Mucosa of stomach (tissue), 1 donor: ENCODE results near the gene USPL1.
"Not testable (repeated sequence)": the region's sequence is repeated elsewhere in the genome, so short reads cannot be mapped to it uniquely, and the experiment has no call there.

Source experiments
- H3K27me3 ChIP-seq: one replicate; pipeline ENCODE4 v1.7.0; 2013; ENCODE audit warnings: mild to moderate bottlenecking, low read length; ENCODE audit not compliant: control insufficient read depth, insufficient read depth
- H3K36me3 ChIP-seq: one replicate; pipeline ENCODE4 v1.7.0; 2013; ENCODE audit warnings: low read length; ENCODE audit not compliant: control insufficient read depth, insufficient read depth
- H3K4me1 ChIP-seq: one replicate; pipeline ENCODE4 v1.7.0; 2013; ENCODE audit warnings: mild to moderate bottlenecking, low read length; ENCODE audit not compliant: control insufficient read depth, insufficient read depth
- H3K4me3 ChIP-seq: one replicate; pipeline ENCODE4 v1.7.0; 2013; ENCODE audit warnings: low read length
- H3K9ac ChIP-seq: one replicate; pipeline ENCODE4 v1.7.0; 2013; ENCODE audit warnings: mild to moderate bottlenecking, low read length, moderate library complexity
- H3K9me3 ChIP-seq: one replicate; pipeline ENCODE4 v1.7.0; 2013; ENCODE audit warnings: mild to moderate bottlenecking, low read length, moderate library complexity; ENCODE audit not compliant: control insufficient read depth
- donor health status: Pancreatic carcinoma.

The USPL1 gene

GRCh38 chr13:30587739-30588138, 30.0 kb upstream of the USPL1 start:
- Histone ChIP-seq H3K4me3 (no peak overlapping the region), H3K9me3 (no peaks in the 10 kb centered on the region), H3K4me1 (no peaks in the 10 kb centered on the region), H3K9ac (no peak overlapping the region), H3K27me3 (no peaks in the 10 kb centered on the region), H3K36me3 (no peaks in the 10 kb centered on the region)

GRCh38 chr13:30593001-30593400, 24.7 kb upstream of the USPL1 start:
- Histone ChIP-seq H3K27me3 (no peaks in the 10 kb centered on the region), H3K4me3 (no peak overlapping the region), H3K9ac (no peak overlapping the region), H3K4me1 (no peaks in the 10 kb centered on the region), H3K36me3 (no peaks in the 10 kb centered on the region), H3K9me3 (no peaks in the 10 kb centered on the region)

DNA sequence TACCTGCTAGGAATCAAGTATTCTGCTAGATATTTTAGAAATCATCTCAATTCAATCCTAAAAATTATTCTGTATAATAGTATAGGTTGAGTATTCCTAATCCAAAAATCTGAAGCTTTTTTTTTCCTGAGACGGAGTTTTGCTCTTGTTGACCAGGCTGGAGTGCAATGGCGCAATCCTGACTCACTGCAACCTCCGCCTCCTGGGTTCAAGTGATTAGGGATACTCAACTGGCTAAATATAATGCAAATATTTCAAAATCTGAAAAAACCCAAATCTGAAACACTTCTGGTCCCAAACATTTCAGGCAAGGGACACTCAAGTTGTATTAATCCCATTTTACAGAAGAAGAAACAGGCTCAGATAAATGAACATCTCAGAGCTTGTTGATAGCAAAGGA, 17.2 kb upstream of the USPL1 start:
- no peaks in the 10 kb centered on the region for H3K27me3 ChIP-seq
- H3K9ac ChIP-seq = no peak overlapping the region
- no peaks in the 10 kb centered on the region for H3K9me3 ChIP-seq
- no peak overlapping the region for H3K4me3 ChIP-seq
- H3K36me3 ChIP-seq = no peaks in the 10 kb centered on the region
- H3K4me1 ChIP-seq = no peaks in the 10 kb centered on the region

GRCh38 chr13:30601836-30602235, 15.9 kb upstream of the USPL1 start:
- Histone ChIP-seq H3K4me3 (no peak overlapping the region), H3K27me3 (no peaks in the 10 kb centered on the region), H3K36me3 (no peaks in the 10 kb centered on the region), H3K4me1 (no peaks in the 10 kb centered on the region), H3K9me3 (no peaks in the 10 kb centered on the region), H3K9ac (no peak overlapping the region)

- H3K9me3 ChIP-seq = no peaks in the 10 kb centered on the region
- no peak overlapping the region for H3K9ac ChIP-seq
- H3K36me3 ChIP-seq = no peaks in the 10 kb centered on the region
- no peaks in the 10 kb centered on the region for H3K27me3 ChIP-seq
- H3K4me3 ChIP-seq = no peak overlapping the region
- H3K4me1 ChIP-seq = no peaks in the 10 kb centered on the region
Measured at GRCh38 chr13:30605052-30605451, 12.7 kb upstream of the USPL1 start.

GRCh38 chr13:30607186-30607585, 10.5 kb upstream of the USPL1 start:
- H3K9me3 ChIP-seq, H3K4me3 ChIP-seq, H3K36me3 ChIP-seq, H3K9ac ChIP-seq, H3K27me3 ChIP-seq, H3K4me1 ChIP-seq: not testable (repeated sequence)

DNA sequence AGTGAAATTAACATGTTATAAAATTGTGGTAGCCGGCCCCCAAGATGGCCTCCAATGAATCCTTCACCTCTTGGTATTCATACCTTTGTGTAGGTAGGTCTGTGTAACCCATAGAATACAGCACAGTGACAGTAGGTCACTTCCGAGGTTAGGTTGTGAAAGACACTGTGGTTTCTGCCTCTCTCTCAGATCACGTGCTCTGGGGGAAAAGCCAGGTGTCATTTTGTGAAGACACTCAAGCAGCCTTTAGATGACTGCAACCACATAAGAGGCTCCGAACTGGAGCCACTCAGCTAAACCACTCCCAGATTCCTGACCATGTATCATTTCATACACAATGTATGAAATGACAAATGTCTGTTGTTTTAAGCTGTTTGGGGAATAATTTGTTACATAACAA, 9.8 kb upstream of the USPL1 start:
- no peaks in the 10 kb centered on the region for H3K4me1 ChIP-seq
- no peaks in the 10 kb centered on the region for H3K36me3 ChIP-seq
- no peak overlapping the region for H3K4me3 ChIP-seq
- H3K9me3 ChIP-seq = no peaks in the 10 kb centered on the region
- no peaks in the 10 kb centered on the region for H3K27me3 ChIP-seq
- H3K9ac ChIP-seq = no peak overlapping the region

- Histone ChIP-seq H3K4me1 (no peaks in the 10 kb centered on the region), H3K4me3 (no peak overlapping the region), H3K27me3 (no peaks in the 10 kb centered on the region), H3K36me3 (no peaks in the 10 kb centered on the region), H3K9ac (no peak overlapping the region), H3K9me3 (no peaks in the 10 kb centered on the region)
Measured at GRCh38 chr13:30608364-30608763, 9.4 kb upstream of the USPL1 start.

DNA sequence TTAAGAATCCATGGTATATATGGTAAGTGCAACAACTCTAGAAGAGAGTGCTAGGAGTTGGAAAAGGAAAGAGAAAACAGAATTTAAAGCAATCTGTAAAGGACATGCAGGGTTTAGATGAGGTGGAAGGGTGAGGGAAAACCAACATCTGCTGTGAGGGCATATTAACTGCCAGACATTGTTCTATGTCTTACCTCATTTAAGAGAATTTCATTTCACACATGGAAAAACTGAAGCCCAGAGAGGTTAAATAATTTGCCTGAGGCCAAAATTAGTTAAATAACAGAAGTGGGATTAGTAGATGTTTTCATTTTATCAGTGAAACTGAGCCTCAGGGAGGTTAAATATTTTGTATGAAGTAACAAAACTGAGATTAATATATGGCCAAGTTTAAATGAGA, 7.4 kb upstream of the USPL1 start:
- H3K36me3 ChIP-seq = no peaks in the 10 kb centered on the region
- no peaks in the 10 kb centered on the region for H3K4me1 ChIP-seq
- H3K27me3 ChIP-seq = no peaks in the 10 kb centered on the region
- H3K4me3 ChIP-seq = no peak overlapping the region
- H3K9ac ChIP-seq = no peak overlapping the region
- H3K9me3 ChIP-seq = no peaks in the 10 kb centered on the region

GRCh38 chr13:30615481-30615865, 2.2 kb upstream of the USPL1 start:
- H3K36me3 ChIP-seq = no peaks in the 10 kb centered on the region
- peak overlapping the region; percentile 99 for H3K9ac ChIP-seq
- no peaks in the 10 kb centered on the region for H3K9me3 ChIP-seq
- no peak overlapping the region for H3K4me3 ChIP-seq
- H3K27me3 ChIP-seq = no peaks in the 10 kb centered on the region
- H3K4me1 ChIP-seq = peaks cover 11% of the 10 kb centered on the region

DNA sequence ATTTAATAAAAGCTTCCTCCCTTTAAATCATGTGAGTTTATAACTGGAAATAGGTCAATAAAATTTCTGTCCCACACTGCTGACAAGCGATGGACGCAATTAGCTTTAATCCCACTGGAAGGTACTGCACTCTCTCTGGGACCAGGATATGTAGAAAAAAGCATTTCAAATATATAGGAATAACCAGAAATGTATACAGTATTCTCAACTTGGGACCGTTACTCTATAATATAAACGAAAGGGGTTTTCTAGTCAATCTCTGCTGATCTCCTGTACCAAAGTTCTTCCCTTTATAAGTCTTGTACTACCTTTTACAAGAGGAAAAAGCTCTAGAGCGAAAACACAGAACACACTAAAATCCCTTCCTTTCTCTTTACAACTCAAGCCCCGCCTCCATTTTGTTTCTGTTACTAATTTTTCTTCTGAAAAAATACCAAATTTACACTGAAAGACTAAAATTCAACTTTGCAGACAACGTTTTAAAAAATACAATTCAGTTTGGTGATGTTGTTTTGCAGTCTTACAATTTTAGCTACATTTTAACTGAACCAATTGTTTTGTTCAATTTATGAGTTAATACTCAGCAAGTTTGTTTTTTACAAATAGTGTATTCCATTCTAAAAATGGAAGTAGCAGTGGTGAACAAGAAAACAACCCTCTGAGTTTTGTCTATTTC, 1.7 kb upstream of the USPL1 start:
- H3K9me3 ChIP-seq = no peaks in the 10 kb centered on the region
- H3K27me3 ChIP-seq = no peaks in the 10 kb centered on the region
- peak overlapping the region; percentile 99 for H3K9ac ChIP-seq
- no peaks in the 10 kb centered on the region for H3K36me3 ChIP-seq
- H3K4me1 ChIP-seq = peaks cover 11% of the 10 kb centered on the region
- H3K4me3 ChIP-seq = peak overlapping the region; percentile 87

DNA sequence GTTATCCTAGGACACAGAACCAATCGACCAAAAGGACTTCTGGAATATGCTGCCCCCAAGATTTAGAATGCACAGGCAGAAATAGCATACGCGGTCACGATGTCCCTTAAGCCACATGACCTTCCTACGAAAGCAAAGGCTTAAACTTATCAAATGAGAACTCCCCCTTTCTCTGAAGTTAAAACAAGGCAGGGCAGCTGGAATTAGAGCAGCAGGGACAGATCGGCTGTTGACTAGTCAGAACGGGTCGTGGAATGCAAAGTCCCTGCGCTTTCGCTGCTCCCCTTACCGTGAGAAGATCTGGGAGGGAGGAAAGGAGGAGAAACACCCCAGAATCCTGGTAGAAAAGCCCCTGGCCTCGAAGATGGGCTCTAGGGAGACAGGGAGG, 799 bp upstream of the USPL1 start:
- Histone ChIP-seq H3K4me3 (peak overlapping the region; percentile 87), H3K36me3 (no peaks in the 10 kb centered on the region), H3K9me3 (no peaks in the 10 kb centered on the region), H3K27me3 (no peaks in the 10 kb centered on the region), H3K9ac (peak overlapping the region; percentile 99), H3K4me1 (peaks cover 11% of the 10 kb centered on the region)
